PFSK-1 (cell line): ENCODE data around the gene WDR31.

Source experiments
- FOXP2 ChIP-seq: optimal IDR thresholded peaks from 2 replicates; pipeline ENCODE3; 2011; ENCODE audit warnings: borderline replicate concordance, control low read depth, inconsistent platforms; ENCODE audit not compliant: insufficient read depth; ENCODE audit errors: extremely low read length, extremely low read depth
- POLR2AphosphoS5 ChIP-seq: IDR thresholded peaks from 2 replicates; pipeline ENCODE4 v1.6.1; 2012; ENCODE audit warnings: low read depth, mild to moderate bottlenecking, control low read depth, low read length, moderate library complexity
- REST ChIP-seq, 2 experiments: IDR thresholded peaks; 2 replicates each; pipeline versions ENCODE4 v1.6.1 to v1.8.0; 2011 to 2012; ENCODE audit warnings: low read depth in 2 of 2, low read length in 2 of 2, control low read depth in 1 of 2, inconsistent platforms in 1 of 2, mild to moderate bottlenecking in 1 of 2, moderate library complexity in 1 of 2; ENCODE audit not compliant: insufficient read depth in 1 of 2
- SIN3A ChIP-seq: IDR thresholded peaks from 2 replicates; pipeline ENCODE4 v1.6.1; 2012; ENCODE audit warnings: mild to moderate bottlenecking, low read length, moderate library complexity, borderline replicate concordance; ENCODE audit not compliant: insufficient read depth
- TAF1 ChIP-seq: IDR thresholded peaks from 2 replicates; pipeline ENCODE4 v1.6.1; 2012; ENCODE audit warnings: low read length, control low read depth, borderline replicate concordance; ENCODE audit not compliant: insufficient read depth

- TF ChIP-seq FOXP2 (no peak), TAF1 (no peak), POLR2AphosphoS5 (no peak), SIN3A (no peak), REST (IDR thresholded peaks at IDR 0.05; ENCODE audit: insufficient read depth in 1 of 2, low read depth in 2 of 2, low read length in 2 of 2) (no peak)
These were observed 49.4 kb upstream of the WDR31 start for GRCh38 chr9:113389451-113389850.
